GM19099 (cell line): ENCODE data around the gene MYL12A.

Experiments
- POLR2A ChIP-seq: IDR thresholded peaks from 3 replicates; pipeline ENCODE4 v1.6.1; 2011; ENCODE audit warnings: low read depth; ENCODE audit not compliant: insufficient read length; ENCODE audit errors: extremely low read depth

The MYL12A gene

GRCh38 chr18:3283908-3284307 is 36.3 kb downstream of the MYL12A start:
- no peak for TF ChIP-seq POLR2A

- no peak for TF ChIP-seq POLR2A
These were observed 36.9 kb downstream of the MYL12A start for GRCh38 chr18:3284501-3284900.

GRCh38 chr18:3286159-3286558 is 38.6 kb downstream of the MYL12A start:
- no peak for TF ChIP-seq POLR2A

- TF ChIP-seq POLR2A = no peak
These were observed 45.8 kb downstream of the MYL12A start for GRCh38 chr18:3293196-3293951.

GRCh38 chr18:3294435-3295080 is 47.0 kb downstream of the MYL12A start:
- no peak for TF ChIP-seq POLR2A

GRCh38 chr18:3297025-3297984 is 49.7 kb downstream of the MYL12A start:
- peak; percentile 80 for TF ChIP-seq POLR2A

- no peak for TF ChIP-seq POLR2A
These were observed 57.2 kb downstream of the MYL12A start for GRCh38 chr18:3304832-3305231.

- TF ChIP-seq POLR2A = no peak
These were observed 57.8 kb downstream of the MYL12A start for GRCh38 chr18:3305354-3305762.
